GM10266 (cell line): ENCODE measurements around the gene DAAM2.

ENCODE experiments used
- DNase-seq: peaks from one replicate; pipeline ENCODE4 v3.0.0; 2012; ENCODE audit errors: extremely low spot score
- CTCF ChIP-seq: IDR thresholded peaks from 2 replicates; pipeline ENCODE4 v1.5.1; 2012; ENCODE audit warnings: mild to moderate bottlenecking, low read depth; ENCODE audit not compliant: control insufficient read depth, insufficient read depth; ENCODE audit errors: missing control alignments

The DAAM2 gene

GRCh38 chr6:39843305-39844020, 51.3 kb downstream of the DAAM2 start:
- DNase-seq, result no peak
- no peak for TF ChIP-seq CTCF

GRCh38 chr6:39844866-39845265, 52.7 kb downstream of the DAAM2 start:
- no peak for TF ChIP-seq CTCF
- DNase-seq, result no peak

DNA sequence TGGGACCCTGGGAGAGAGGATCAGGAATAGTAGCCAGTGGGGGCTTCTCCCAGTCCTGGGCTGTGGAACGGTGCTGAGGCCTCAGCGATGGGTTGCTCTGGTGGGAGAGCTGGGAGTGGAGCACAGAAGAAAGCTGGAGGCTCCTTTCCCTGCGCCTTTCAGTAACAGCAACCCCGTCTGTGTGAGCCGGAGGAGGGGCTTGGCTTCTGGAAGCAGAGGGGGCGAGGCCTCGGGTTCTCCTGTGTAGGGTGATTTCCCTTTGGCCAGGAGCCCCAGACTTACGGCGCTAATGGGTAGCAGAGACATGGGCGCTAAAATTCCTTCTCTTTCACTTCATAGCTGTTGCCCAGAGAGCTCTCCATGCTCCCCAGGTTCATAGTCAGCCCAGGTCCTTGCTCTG, 55.0 kb downstream of the DAAM2 start:
- DNase-seq, result no peak
- no peak for TF ChIP-seq CTCF

DNA sequence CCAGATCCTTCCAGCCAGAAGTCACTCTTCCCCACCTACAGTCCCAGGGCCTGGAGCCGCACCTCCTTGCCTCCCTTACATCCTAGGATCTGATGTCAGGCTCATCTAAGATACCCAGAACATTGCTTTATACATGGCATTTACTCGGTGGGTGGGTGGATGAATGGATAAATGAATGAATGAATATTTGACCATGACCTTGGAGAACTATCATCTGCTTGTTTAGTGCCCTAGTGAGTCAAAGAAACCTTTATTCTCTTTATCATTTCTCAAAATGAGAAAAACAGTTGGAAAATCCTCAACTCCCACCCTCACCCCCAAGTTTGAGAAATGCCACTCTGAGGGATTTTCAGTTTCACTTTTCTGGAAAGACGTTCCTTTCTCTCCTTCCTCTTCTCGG, 56.0 kb downstream of the DAAM2 start:
- no peak for DNase-seq
- no peak for TF ChIP-seq CTCF

GRCh38 chr6:39849228-39849627, 57.1 kb downstream of the DAAM2 start:
- no peak for TF ChIP-seq CTCF
- DNase-seq, result no peak

GRCh38 chr6:39849764-39850163, 57.6 kb downstream of the DAAM2 start:
- no peak for TF ChIP-seq CTCF
- DNase-seq, result no peak

- DNase-seq, result no peak
- TF ChIP-seq CTCF, result no peak
These were observed 58.6 kb downstream of the DAAM2 start for GRCh38 chr6:39850736-39851297.
